H1 (cell line): ENCODE measurements around the gene TMA7. TPM values are rescaled to one million over a fixed set of nuclear protein-coding genes. Genes with fewer than 3 reads are reported as not detected.

Experiments used
- ASH2L ChIP-seq: fragments of 200-600, 300-600 bp; sonication (generic); IDR thresholded peaks from one replicate; pipeline ENCODE4 v1.7.1; 2017; ENCODE audit warnings: low read length
- BRCA1 ChIP-seq: IDR thresholded peaks from 2 replicates; pipeline ENCODE4 v1.6.1; 2012; ENCODE audit warnings: low read depth, low read length, improper control_type of control experiment
- CEBPB ChIP-seq: IDR thresholded peaks from 2 replicates; pipeline ENCODE4 v1.6.1; 2012; ENCODE audit warnings: low read depth, low read length
- CTCF ChIP-seq, 3 experiments: IDR thresholded peaks; 1 replicate in 2 of 3; 2 replicates in 1 of 3; pipeline versions ENCODE4 v1.5.1 to v1.6.1; 2011; ENCODE audit warnings: low read length in 3 of 3, mild to moderate bottlenecking in 3 of 3, inconsistent platforms in 2 of 3, low read depth in 1 of 3, moderate library complexity in 1 of 3; ENCODE audit not compliant: insufficient read depth in 1 of 3; ENCODE audit errors: control extremely low read depth in 1 of 3
- EGR1 ChIP-seq: IDR thresholded peaks from 2 replicates; pipeline ENCODE4 v1.6.1; 2011; ENCODE audit warnings: low read depth, low read length, borderline replicate concordance
- EP300 ChIP-seq, 2 experiments: IDR thresholded peaks; 1 replicate in 1 of 2; 2 replicates in 1 of 2; pipeline ENCODE4 v1.6.1; 2011 to 2012; ENCODE audit warnings: low read depth in 2 of 2, low read length in 2 of 2, mild to moderate bottlenecking in 2 of 2, borderline replicate concordance in 1 of 2, inconsistent platforms in 1 of 2, moderate library complexity in 1 of 2
- FOSL1 ChIP-seq: IDR thresholded peaks from 2 replicates; pipeline ENCODE4 v1.6.1; 2011; ENCODE audit warnings: mild to moderate bottlenecking, low read depth, low read length, moderate library complexity; ENCODE audit not compliant: insufficient read depth
- GABPA ChIP-seq: IDR thresholded peaks from 2 replicates; pipeline ENCODE4 v1.6.1; 2011; ENCODE audit warnings: mild to moderate bottlenecking, low read length, moderate library complexity, borderline replicate concordance; ENCODE audit not compliant: insufficient read depth
- GTF2F1 ChIP-seq: IDR thresholded peaks from 2 replicates; pipeline ENCODE4 v1.6.1; 2012; ENCODE audit warnings: low read depth, low read length, improper control_type of control experiment, borderline replicate concordance
- HDAC2 ChIP-seq, 2 experiments: fragments of 300-600 bp in 1 of 2; sonication (generic) in 1 of 2; IDR thresholded peaks; 2 replicates each; pipeline ENCODE4 v1.6.1; 2011 to 2012; ENCODE audit warnings: low read depth in 2 of 2, low read length in 2 of 2, mild to moderate bottlenecking in 2 of 2, moderate library complexity in 2 of 2, borderline replicate concordance in 1 of 2, inconsistent platforms in 1 of 2
- JUN ChIP-seq: IDR thresholded peaks from 2 replicates; pipeline ENCODE4 v1.6.1; 2011; ENCODE audit warnings: low read depth, mild to moderate bottlenecking, improper control_type of control experiment, low read length
- JUND ChIP-seq: IDR thresholded peaks from 2 replicates; pipeline ENCODE4 v1.6.1; 2011; ENCODE audit warnings: mild to moderate bottlenecking, improper control_type of control experiment, low read length
- KDM4A ChIP-seq: IDR thresholded peaks from one replicate; pipeline ENCODE4 v1.7.1; 2012; ENCODE audit warnings: low read depth, mild to moderate bottlenecking, moderate library complexity, low read length, inconsistent platforms; ENCODE audit not compliant: severe bottlenecking
- MAX ChIP-seq: IDR thresholded peaks from 2 replicates; pipeline ENCODE4 v1.6.1; 2012; ENCODE audit warnings: inconsistent platforms
- NANOG ChIP-seq: IDR thresholded peaks from 2 replicates; pipeline ENCODE4 v1.6.1; 2011; ENCODE audit warnings: low read length, low read depth, mild to moderate bottlenecking, inconsistent platforms; ENCODE audit not compliant: insufficient read depth, poor library complexity, severe bottlenecking
- NRF1 ChIP-seq: IDR thresholded peaks from 2 replicates; pipeline ENCODE4 v1.6.1; 2011; ENCODE audit warnings: mild to moderate bottlenecking, low read depth, low read length, improper control_type of control experiment
- RFX5 ChIP-seq: IDR thresholded peaks from 2 replicates; pipeline ENCODE4 v1.6.1; 2011; ENCODE audit warnings: low read depth, low read length, improper control_type of control experiment, borderline replicate concordance
- SAP30 ChIP-seq: fragments of 300-600 bp; sonication (generic); IDR thresholded peaks from 2 replicates; pipeline ENCODE4 v1.7.1; 2012; ENCODE audit warnings: low read length, moderate library complexity, mild to moderate bottlenecking, inconsistent platforms; ENCODE audit not compliant: insufficient read depth, insufficient replicate concordance
- SP1 ChIP-seq: IDR thresholded peaks from 2 replicates; pipeline ENCODE4 v1.6.1; 2011; ENCODE audit warnings: low read depth, low read length
- TAF1 ChIP-seq: IDR thresholded peaks from 2 replicates; pipeline ENCODE4 v1.6.1; 2011; ENCODE audit warnings: mild to moderate bottlenecking, low read depth, low read length
- TCF12 ChIP-seq: IDR thresholded peaks from 2 replicates; pipeline ENCODE4 v1.6.1; 2011; ENCODE audit warnings: low read depth, mild to moderate bottlenecking, low read length
- TEAD4 ChIP-seq: IDR thresholded peaks from 2 replicates; pipeline ENCODE4 v1.6.1; 2012; ENCODE audit warnings: low read depth, low read length, inconsistent platforms, mixed read lengths
- polyA plus RNA-seq, 7 experiments: library from polyadenylated mRNA; depleted of rRNA in 3 of 7; stranded (reverse) in 5 of 7; unstranded in 2 of 7; fragments of >200 nt in 5 of 7; fragments of 200-250 nt in 2 of 7; gene quantifications; 1 replicate in 5 of 7; 2 replicates in 1 of 7; 4 replicates in 1 of 7; pipeline versions ENCODE4 v1.2.1 to v1.2.3, GENCODE V29; 2011 to 2013; ENCODE audit warnings: missing spikeins in 2 of 7, mixed read lengths in 2 of 7
- total RNA-seq: library from RNA; stranded (reverse); fragmentation: NEBNext Ultra II Directional; extraction: Animal tissue kit (Norgen Biotek cat#: 25700); gene quantifications from 2 replicates; pipeline ENCODE4 v1.2.1, GENCODE V29; 2021

TMA7 gene
- total and polyA plus RNA-seq, 2 of the 8 experiments (the other 6 are each of a cell fraction or from before 2014, with no cell fraction given) = 138 to 305 TPM

- no peak for TF ChIP-seq ASH2L
- no peak for TF ChIP-seq BRCA1
- no peak for TF ChIP-seq JUN
- TF ChIP-seq FOSL1 = no peak
- no peak for TF ChIP-seq NRF1
- no peak for TF ChIP-seq CEBPB
- TF ChIP-seq TAF1 = no peak
- TF ChIP-seq MAX = peak; percentile 69
- no peak for TF ChIP-seq EGR1
- TF ChIP-seq JUND = peak; percentile 48; the same call in 1 of the 2 replicates
- TF ChIP-seq NANOG = peak; percentile 43
- no peak for TF ChIP-seq HDAC2 (IDR thresholded peaks at IDR 0.05; ENCODE audit: borderline replicate concordance in 1 of 2, low read depth in 2 of 2, low read length in 2 of 2)
- TF ChIP-seq GABPA = no peak
- peak in 1 of 2 experiments; percentile 18; a peak in 1 of 3 replicates for TF ChIP-seq EP300 (IDR thresholded peaks at IDR 0.05; ENCODE audit: borderline replicate concordance in 1 of 2, low read depth in 2 of 2, low read length in 2 of 2)
- TF ChIP-seq SAP30 = no peak
- no peak for TF ChIP-seq SP1
- TF ChIP-seq CTCF (IDR thresholded peaks at IDR 0.05; ENCODE audit: control extremely low read depth in 1 of 3, insufficient read depth in 1 of 3, low read depth in 1 of 3, low read length in 3 of 3) = peak in 2 of 3 experiments; percentile 100; a peak in 3 of 4 replicates
- TF ChIP-seq GTF2F1 = no peak
- TF ChIP-seq TEAD4 = no peak
- no peak for TF ChIP-seq TCF12
- TF ChIP-seq KDM4A = no peak
- TF ChIP-seq RFX5 = no peak
These were observed 4.1 kb upstream of the TMA7 start (continued) for GRCh38 chr3:48435774-48436476.
